Measurements from ENCODE around the gene DIS3L2. TPM values are rescaled to one million over a fixed set of nuclear protein-coding genes. Genes with fewer than 3 reads are reported as not detected.

Gene DIS3L2
- total RNA-seq, 2 donors from 2014 or later: 39.5 to 42.4 TPM

DNA sequence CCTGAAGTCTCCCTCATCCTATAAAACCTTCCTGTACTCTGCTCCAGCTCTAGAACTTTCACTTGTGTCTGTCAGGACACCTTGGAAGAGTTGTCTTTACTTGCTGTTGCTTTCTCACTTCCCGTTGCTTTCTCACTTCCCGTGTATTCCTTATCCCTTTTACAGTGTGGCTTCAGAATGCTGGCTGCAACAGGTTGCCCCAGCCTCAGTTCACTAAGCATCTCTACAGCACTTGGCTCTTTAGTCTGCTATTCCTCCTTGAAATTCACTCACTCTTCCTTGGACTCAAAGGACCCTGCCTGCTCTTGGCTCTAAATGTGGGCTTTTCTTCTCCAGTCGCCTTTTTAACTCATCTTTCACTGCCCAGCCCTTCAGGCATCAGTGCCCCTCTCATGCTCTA lies 254.5 kb downstream of the DIS3L2 start:
- TF ChIP-seq CTCF (conservative IDR thresholded peaks at IDR 0.05): no peak
- DNase-seq: no peak
- H3K4me3 ChIP-seq (ENCODE audit: low read length): no peak overlapping the region
- Mint-ChIP-seq H3K36me3 (ENCODE audit: low read depth) (peaks cover 4% of the 10 kb centered on the region), H3K27ac (no peak overlapping the region), H3K4me1 (no peaks in the 10 kb centered on the region), H3K9me3 (no peaks in the 10 kb centered on the region), H3K4me3 (no peak overlapping the region), H3K27me3 (ENCODE audit: insufficient read depth) (no peaks in the 10 kb centered on the region)
- no peaks in the 10 kb centered on the region for H3K9me3 ChIP-seq (ENCODE audit: control insufficient read depth, low read length)
- no peak overlapping the region for H3K9ac ChIP-seq (ENCODE audit: extremely low read depth, low read length, poor library complexity, severe bottlenecking)
- no peaks in the 10 kb centered on the region for H3K27me3 ChIP-seq (ENCODE audit: control insufficient read depth, insufficient read depth, low read length, poor library complexity, severe bottlenecking)
- no peaks in the 10 kb centered on the region for H3K4me1 ChIP-seq (ENCODE audit: control insufficient read depth, insufficient read depth, low read length)
- H3K27ac ChIP-seq (ENCODE audit: low read depth, low read length): no peak overlapping the region
- WGBS, 2 experiments (ENCODE audit: insufficient coverage in 1 of 2, insufficient read length in 1 of 2): 85 to 90% methylated on average over 3 of the region's 3 CpGs
- no peaks in the 10 kb centered on the region for H3K36me3 ChIP-seq (ENCODE audit: control insufficient read depth, insufficient read depth, low read length)

GRCh38 chr2:232218778-232219495 lies 257.4 kb downstream of the DIS3L2 start:
- DNase-seq: no peak
- Mint-ChIP-seq H3K36me3 (ENCODE audit: low read depth) (peaks cover 2% of the 10 kb centered on the region), H3K4me3 (no peak overlapping the region), H3K27ac (no peak overlapping the region), H3K9me3 (no peaks in the 10 kb centered on the region), H3K27me3 (ENCODE audit: insufficient read depth) (no peaks in the 10 kb centered on the region), H3K4me1 (no peaks in the 10 kb centered on the region)
- H3K36me3 ChIP-seq (ENCODE audit: control insufficient read depth, insufficient read depth, low read length): no peaks in the 10 kb centered on the region
- no peak overlapping the region for H3K4me3 ChIP-seq (ENCODE audit: low read length)
- no peak overlapping the region for H3K9ac ChIP-seq (ENCODE audit: extremely low read depth, low read length, poor library complexity, severe bottlenecking)
- no peaks in the 10 kb centered on the region for H3K27me3 ChIP-seq (ENCODE audit: control insufficient read depth, insufficient read depth, low read length, poor library complexity, severe bottlenecking)
- TF ChIP-seq CTCF (conservative IDR thresholded peaks at IDR 0.05): no peak
- WGBS, 2 experiments (ENCODE audit: insufficient coverage in 1 of 2, insufficient read length in 1 of 2): 90 to 94% methylated on average over 6 of the region's 6 CpGs
- H3K27ac ChIP-seq (ENCODE audit: low read depth, low read length): no peak overlapping the region
- H3K4me1 ChIP-seq (ENCODE audit: control insufficient read depth, insufficient read depth, low read length): no peaks in the 10 kb centered on the region
- no peaks in the 10 kb centered on the region for H3K9me3 ChIP-seq (ENCODE audit: control insufficient read depth, low read length)

DNA sequence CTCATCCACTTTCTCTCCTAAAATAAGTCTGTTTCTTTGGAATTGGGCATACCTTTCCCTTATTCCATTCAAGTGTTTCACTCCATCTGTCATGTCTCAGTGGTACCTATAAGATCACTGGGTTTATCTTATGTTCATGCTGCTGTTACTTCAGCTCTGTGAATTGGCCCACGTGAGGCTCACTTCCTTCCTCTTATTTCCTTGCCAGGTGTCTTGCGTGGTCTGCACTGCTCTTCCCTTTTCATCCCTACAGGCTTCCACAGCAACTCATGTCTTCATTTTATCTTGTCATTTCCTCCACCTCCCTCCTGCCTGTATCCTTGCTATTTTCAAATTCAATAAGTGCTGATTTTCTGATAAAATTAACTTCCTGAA lies 258.0 kb downstream of the DIS3L2 start:
- Mint-ChIP-seq H3K27ac (no peak overlapping the region), H3K4me1 (no peaks in the 10 kb centered on the region), H3K36me3 (ENCODE audit: low read depth) (peaks cover 2% of the 10 kb centered on the region), H3K27me3 (ENCODE audit: insufficient read depth) (no peaks in the 10 kb centered on the region), H3K9me3 (no peaks in the 10 kb centered on the region), H3K4me3 (no peak overlapping the region)
- H3K27me3 ChIP-seq (ENCODE audit: control insufficient read depth, insufficient read depth, low read length, poor library complexity, severe bottlenecking): no peaks in the 10 kb centered on the region
- H3K27ac ChIP-seq (ENCODE audit: low read depth, low read length): no peak overlapping the region
- no peaks in the 10 kb centered on the region for H3K36me3 ChIP-seq (ENCODE audit: control insufficient read depth, insufficient read depth, low read length)
- TF ChIP-seq CTCF (conservative IDR thresholded peaks at IDR 0.05): no peak
- H3K4me1 ChIP-seq (ENCODE audit: control insufficient read depth, insufficient read depth, low read length): no peaks in the 10 kb centered on the region
- no peak for DNase-seq
- no peaks in the 10 kb centered on the region for H3K9me3 ChIP-seq (ENCODE audit: control insufficient read depth, low read length)
- no peak overlapping the region for H3K4me3 ChIP-seq (ENCODE audit: low read length)
- no peak overlapping the region for H3K9ac ChIP-seq (ENCODE audit: extremely low read depth, low read length, poor library complexity, severe bottlenecking)
- 92 to 94% methylated on average over 2 of the region's 2 CpGs for WGBS, 2 experiments (ENCODE audit: insufficient coverage in 1 of 2, insufficient read length in 1 of 2)

All from endodermal cell (in vitro differentiated cells).